Amniotic stem cell (primary cell): ENCODE results near the gene PRKCB.
A peak's percentile ranks its signal among the peaks of the same experiment; 100 is the strongest.

Experiments
- DNase-seq: peaks from one replicate; lab custom pipeline; 2025; lab: John Stamatoyannopoulos, UW

Gene PRKCB

DNA sequence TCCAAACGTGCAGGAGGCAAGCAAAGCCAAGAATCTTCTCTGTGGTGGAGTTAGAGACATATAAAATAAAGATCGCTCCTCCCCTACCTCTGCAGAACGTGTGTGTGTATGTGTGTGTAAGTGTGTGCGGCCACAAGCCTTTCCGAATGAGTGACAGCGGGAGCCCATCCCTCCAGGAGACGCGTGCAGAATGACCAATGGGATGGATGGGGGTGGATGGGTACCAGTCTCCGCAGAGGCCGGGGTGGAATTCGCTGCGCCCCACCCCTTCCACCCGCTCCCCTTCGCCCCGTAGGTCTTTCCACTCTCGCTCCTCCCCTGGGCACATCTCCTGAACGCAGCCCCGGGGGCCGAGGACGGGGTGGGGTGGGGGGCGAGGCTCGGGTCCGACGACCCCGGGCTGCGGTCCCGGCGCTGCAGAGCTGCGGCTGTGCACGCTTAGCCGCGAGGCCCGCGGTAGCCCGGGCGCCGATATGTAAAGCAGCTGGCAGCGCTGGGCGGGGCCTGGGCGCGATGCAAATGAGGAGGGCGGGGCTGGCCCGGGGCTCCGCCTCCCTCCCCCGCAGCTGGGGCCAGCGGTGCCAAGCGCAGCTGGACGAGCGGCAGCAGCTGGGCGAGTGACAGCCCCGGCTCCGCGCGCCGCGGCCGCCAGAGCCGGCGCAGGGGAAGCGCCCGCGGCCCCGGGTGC lies at the start of gene PRKCB:
PRKCB (plus strand) TSS at position 594 of the 688 bp plus-strand sequence.
- DNase-seq: no peak

DNA sequence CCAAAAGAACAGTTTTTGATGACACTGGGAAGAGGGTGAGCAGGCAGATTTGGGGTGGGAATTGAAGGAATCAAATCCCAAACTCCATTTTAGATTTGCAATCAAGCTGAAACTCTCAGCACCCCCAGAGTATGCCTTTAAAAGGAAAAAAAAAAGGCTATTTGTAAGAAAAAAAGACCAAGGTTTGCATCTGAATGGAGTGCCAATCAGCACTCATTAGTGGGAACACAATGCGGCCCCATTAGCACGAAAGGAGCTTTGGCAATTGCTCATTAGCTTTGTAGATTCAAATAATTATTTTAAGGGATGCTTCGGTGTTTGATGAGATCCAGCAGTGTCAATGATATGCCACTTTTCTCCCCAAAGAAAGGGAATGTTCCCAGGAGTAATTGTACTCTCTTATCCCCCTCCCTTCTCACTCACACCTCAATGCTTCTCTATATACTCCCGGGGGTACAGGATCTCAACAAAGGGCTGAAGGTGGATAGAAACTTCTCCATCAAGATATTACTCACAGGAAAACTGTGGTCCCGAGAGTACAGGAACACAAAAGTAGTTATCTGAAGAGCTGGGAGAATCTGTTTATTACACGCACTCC lies 48.7 kb upstream of the PRKCB start:
- DNase-seq: no peak

DNA sequence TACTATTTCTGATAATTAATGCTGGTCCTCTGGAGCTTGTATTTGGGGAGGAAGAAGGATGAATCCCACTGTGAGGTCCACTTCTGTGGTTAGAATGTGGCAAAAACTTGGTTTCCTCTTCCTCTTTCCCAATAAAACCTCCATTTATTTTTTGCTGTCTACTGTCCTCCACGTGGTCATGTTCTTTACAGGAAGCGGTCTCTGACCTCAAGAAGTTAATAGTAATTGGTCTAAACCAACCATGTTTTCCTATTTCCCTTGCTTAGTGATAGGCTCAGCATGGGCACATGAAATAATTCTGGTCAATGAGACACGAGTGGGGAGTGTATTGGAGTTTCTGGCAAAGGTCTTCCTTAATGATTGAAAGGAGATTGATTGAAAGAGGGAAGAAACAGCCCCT lies 47.1 kb upstream of the PRKCB start:
- DNase-seq: no peak

DNA sequence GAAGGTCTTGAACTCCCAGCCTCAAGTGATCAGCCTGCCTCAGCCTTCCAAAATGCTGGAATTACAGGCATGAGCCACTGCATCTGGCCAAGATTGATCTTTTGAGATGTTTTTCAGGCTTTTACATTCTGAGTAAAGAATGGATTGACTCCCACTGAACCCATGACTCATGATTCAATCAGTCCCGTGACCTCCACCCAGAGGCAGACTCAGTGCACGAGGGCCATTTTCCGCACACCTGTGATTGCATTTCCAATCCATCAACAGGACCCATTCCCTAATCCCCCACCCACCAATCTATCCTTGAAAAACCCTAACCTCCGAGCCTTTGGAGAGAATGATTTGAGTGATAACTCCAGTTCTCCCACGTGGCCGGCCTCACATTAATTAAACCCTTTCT lies 40.4 kb upstream of the PRKCB start:
- DNase-seq: no peak

DNA sequence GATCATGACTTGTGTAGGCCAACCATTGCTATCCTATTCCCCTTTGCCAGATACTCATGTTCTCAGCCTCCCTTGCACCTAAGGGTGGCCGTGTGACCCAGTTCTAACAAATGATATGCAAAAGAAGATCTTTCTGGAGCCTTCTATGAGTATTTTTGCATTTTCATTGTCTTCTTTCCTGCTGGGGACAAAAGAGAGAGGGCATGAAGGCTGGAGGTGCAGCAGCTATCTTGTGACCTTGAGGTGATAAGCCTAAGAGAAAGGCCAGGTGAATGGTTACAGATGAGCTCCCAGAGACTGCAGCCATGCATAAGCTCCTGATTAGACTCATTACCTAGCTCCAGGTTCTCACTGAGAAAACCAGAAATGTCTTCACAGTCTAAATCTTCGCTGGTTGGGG lies 38.8 kb upstream of the PRKCB start:
- DNase-seq: no peak

DNA sequence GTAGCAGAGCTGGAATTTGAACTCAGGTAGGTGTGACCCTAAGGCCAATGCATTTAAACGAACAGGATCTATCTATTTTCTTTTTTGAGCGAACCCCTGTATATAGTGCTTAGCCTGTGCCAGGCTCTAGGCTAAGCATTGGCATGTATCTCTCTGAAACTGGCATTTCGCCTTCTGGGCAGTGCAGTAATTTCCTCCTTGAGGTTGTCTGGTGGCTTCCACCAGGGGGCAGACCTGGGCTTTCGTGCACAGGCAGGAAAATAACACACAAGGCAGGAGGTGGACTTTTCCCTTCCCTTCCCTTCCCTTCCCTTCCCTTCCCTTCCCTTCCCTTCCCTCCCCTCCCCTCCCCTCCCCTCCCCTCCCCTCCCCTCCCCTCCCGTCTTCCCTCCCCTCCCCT lies 34.4 kb upstream of the PRKCB start:
- DNase-seq: peak; percentile 21

DNA sequence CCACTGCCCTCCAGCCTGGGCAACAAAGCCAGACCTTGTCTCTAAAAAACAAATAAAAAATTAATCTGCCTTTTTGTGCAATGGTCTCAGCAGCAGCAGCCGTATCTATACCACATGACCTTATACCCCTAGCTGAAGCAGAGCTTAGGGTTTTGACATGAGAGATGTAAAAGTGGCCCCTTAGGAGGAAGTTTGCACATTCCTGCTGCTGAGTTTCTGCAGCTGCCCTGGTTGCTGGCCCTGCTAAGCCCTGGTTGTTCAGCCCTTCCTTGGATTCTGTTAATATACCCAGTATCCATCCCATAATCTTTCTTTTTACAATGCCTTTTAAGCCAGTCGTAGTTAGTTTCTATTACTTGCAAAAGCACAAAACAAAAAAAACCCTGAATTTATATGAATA lies 33.0 kb upstream of the PRKCB start:
- no peak for DNase-seq

DNA sequence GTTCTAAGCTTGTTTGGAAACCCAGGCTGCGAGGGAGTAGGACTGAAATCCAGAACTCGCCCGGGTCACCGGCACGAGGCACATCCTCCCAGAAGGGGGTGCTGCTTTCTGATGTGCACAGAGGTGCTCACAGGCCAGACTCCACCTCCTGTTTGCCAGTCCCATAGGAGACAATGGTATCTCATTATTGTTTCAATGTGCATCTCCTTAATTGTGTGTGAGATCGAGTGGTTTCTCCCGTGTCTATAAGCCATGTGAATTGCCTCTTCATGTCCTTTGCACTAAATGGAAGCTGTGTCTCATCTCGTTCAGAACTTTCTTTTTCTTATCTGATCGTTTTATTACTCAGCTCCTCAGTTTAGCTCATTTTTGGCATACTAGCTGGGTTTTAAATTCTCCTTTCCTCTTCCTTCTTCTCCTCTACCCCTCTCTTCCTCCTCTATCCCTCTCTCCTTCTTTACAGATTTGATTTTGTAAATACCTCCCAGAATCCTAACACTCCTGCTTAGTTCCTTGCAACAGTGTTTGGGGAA lies 32.1 kb upstream of the PRKCB start:
- DNase-seq: no peak

DNA sequence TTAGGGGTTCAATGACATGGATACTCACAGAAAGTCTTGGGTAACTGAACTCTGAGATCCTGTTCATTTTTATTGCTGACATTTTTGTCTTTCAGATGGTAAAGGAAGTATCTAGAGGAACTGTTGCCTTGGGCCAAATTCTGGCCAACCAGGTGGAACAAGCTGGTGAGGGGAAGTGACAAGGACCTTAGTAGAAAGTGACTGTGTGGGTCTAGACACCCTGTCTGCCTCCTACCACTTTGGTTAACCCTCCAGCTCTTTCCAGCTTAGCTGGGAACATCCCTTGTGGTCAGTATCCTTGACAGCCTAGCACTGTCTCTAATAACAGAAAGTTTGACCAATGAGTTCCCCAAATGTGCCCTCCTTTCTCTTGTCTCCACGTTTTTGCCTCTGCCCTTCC lies 28.8 kb upstream of the PRKCB start:
- no peak for DNase-seq

DNA sequence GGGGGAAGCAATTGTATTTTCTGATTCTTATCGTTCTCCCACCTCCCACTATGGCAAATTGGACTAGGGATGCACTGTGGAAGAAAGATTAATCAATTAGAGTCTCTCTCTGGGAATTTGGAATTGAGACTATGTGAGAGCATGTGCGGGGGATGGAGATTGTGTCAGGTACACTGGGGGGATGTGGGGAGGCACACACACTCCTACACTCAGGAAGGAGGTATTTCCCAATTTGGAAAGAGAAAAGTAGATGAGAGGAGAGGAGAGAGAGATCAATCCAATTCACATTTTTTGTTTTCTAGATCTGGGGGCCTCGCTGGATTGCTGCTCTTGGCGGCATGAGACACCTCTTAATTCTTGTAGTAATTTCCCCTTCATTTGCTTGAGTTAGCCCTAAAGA lies 14.3 kb upstream of the PRKCB start:
- no peak for DNase-seq

DNA sequence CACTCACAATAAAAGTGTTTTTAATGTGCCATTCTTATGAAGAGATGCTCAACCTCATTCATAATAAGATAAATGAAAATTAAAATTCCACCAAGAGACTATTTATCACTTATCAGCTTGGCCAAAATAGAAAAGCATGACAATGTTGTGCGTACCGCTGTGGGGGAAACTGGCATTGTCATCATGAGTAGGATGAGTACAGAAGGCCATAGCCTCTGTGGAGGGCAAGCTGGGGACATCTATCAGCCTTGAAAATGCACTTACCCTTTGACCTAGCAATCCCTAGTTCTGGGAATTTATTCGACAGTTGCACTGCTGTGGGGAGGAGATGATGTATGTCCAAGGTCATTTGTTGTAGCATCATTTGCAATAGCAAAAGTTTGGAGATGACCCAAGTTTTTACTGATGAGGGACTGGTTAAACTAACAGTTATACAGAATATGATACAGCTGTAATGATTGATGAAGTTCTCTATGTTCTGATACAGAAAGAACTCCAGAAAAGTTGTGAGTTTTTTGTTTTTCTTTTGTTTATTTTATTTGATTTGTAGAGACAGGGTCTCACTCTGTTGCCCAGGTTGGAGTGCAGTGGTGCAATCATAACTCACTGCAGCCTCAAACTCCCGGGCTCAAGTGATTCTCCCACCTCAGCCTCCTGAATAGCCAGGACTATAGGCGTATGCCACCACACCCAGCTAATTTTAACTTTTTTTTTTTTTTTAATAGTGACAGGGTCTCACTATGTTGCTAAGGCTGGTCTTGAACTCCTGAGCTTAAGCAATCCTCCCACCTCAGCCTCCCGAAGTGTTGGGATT lies 13.7 kb upstream of the PRKCB start:
- DNase-seq: no peak

DNA sequence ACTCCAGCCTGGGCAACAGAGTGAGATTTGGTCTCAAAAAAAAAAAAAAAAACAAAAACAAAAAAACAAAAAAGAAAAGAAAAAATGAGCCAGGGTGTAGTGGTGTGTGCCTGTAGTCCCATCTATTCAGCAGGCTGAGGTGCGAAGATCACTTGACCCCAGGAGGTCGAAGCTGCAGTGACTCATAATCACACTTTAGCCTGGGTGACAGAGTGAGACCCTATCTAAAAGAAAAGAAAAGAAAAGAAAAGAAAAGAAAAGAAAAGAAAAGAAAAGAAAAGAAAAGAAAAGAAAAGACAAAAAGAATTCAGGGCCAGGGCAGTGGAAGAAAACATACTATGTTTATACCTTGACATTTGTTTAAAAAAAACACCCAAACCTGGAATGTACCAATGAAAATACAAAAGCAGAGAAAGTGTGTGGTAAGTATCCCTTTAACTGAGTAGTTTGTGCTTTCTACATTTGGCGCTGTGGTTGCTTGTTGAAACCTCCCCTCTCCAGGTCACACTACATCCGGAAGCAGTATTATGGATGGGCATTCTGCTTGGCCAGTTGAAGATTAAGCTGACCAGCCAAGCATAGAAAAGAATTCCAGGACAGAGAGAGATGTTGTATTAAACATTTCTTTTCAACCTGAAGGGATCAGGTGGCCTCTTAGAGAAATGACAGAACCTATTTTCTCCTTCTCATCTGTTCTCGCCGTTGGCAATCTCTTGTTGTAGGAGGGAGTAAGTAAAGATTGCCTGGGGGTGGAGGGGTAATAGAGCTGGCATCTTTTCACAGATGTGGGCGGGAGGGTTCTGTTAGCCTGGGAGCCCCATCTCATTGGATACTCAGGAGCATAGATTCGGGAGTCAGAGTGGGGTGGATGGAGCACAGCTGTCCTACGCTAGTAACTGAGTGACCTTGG lies 12.1 kb upstream of the PRKCB start:
- DNase-seq: no peak

DNA sequence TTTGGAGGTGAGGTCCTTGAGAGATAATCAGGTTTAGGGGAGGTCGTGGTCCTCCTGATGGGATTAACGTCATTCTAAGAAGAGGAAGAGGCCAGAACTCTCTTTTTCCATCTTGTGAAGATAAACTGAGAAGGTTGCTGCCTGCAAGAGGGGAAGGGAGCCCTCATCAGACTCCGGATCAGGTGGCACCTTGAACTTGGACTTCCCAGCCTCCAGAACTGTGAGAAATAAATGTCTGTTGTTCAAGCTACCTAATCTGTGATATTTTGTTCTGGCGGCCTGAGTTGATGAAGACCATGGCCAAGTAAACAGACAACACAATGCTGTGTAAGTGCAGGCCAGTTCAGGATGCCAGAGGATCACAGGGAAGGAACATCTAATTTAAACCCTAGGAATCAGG lies 10.9 kb upstream of the PRKCB start:
- no peak for DNase-seq

DNA sequence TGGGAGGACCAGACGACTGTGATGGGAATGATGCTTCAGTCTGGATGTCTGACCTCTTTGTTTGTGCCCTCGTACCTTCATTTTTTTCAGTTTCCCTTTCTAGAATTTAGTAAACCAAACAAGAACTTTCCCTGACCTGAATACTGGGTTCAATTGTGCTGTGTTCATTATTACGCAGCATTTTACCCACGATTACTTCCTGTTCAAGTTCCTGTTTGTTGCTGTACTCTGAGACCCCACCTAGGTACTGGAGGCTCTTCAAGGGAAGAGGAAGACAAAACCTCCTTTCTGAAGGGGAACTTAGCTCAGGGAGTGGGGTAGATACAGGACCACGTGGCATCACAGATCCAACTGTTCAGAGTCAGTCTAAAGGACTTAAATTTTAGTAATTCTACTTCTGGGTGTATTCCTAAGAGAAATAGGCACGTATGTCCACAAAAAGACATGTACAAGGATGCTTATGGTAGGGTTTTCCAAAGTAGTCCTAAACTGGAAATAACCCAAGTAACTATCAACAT lies 9.2 kb upstream of the PRKCB start:
- no peak for DNase-seq

DNA sequence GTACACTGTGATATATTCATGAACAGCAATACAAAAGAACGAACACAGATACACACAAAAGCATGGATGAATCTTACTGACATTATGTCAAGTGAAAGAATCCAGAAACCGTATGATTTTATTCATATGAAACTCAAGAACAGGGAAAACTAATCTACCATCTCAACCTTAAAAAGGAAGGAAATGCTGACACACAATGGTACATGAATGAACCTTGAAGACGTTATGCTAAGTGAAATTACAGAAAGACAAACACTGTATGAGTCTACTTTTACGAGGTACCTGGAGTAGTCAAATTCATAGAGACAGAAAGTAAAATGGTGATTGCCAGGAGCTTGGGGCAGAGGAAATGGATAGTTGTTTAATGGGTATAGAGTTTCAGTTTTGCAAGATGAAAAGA lies 8.7 kb upstream of the PRKCB start:
- no peak for DNase-seq

DNA sequence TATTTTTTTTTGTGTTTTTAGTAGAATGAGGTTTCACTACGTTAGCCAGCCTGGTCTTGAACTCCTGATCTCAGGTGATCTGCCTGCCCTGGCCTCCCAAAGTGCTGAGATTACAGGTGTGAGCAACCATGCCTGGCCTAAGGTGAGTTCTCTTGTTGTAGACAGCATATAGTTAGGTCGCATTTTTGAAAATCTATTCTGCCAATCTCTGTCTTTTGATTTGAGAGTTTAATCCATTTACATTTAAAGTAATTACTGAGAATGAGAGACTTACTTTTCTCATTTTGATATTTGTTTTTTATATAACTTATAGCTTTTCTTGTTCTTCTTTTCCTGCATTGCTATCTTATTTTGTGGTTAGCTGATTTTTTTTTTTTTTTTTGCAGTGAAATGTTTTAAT lies 6.3 kb upstream of the PRKCB start:
- DNase-seq: no peak

DNA sequence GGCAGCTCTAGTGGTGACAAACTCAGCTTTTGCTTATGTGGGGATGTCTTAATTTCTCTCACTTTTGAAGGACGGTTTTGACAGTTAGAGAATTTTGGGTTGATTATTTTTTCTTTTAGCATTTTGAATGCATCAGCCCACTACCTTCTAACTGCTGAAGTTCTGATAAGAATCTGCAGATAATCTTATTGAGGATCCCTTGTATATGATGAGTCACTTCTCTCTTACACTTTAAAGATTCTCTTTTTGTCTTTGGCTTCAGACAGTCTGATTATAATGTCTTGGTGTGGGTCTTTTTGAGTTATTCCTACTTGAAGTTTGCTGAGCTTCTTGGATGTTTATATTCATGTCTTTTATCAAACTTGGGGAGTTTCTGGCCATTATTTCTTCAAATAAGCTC lies 5.5 kb upstream of the PRKCB start:
- no peak for DNase-seq

DNA sequence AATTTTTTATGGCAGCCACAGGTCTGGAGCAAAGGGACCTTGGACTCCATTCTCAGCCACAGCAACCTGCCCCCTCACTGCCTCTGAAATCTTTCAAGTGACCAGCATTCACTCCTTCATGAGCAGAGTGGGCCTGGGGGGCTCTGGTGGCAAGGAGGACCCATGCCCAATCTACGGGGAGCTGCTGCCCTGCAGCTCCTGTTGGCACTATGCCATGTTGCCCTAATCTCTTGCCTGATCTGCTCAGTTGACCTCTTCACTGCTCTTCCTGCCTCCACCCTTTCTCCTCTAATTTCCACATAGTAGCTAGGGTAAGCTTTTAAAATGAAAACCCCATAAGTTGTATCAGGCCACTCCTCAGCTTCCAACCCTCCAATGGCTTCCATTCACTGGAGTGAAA lies 2.9 kb upstream of the PRKCB start:
- no peak for DNase-seq

DNA sequence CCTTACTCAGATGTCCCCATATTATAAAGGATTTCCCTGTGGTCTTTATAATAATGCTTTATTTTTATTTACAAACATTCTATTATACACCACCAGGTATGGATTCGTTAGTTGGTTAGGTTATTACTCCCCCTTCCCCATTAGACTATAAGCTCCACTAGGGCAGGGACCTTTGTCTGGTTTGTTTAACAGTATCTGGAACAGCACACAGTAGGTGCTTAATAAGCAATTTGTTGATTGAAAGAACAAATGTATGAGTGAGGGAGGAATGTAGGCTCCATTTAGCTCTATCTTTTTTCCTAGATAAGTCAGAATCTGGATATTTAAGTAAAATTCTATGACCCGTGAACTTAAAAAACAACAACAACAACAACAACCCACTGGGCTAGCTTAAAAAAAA lies 2.3 kb upstream of the PRKCB start:
- DNase-seq: no peak

DNA sequence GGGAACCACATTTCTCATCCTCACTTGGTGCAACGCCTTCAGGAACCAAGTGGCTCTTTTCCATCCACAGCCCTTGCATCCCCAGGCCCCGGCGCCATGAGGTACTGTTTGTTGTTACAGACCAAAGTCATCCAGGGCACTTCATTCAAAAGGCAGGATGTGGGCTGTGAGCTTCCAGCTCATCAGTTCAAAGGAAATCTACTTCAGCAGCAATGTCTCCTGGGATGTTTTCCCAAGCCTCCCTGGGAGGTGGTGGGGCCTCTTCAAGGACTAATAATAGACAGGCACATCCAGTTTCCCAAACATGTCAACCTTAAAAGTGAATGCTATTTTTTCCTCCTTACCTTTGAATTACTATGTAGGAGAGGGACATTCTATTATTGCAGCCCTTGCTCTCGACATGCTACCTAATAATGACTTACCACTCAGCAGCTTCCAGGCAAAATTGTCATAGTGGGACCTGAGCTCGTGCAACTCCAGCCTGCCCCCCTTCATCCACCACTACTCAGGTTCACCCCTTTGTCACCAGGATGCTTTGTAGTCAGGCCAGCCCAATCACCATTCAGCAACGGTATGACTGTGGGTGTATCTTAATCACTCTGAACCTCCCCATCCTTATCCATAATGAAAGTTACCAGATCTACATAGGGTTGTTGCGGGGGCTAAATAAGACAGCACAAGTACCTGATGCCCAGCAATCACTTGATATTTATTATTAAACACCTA lies 1.7 kb upstream of the PRKCB start:
- DNase-seq: no peak

DNA sequence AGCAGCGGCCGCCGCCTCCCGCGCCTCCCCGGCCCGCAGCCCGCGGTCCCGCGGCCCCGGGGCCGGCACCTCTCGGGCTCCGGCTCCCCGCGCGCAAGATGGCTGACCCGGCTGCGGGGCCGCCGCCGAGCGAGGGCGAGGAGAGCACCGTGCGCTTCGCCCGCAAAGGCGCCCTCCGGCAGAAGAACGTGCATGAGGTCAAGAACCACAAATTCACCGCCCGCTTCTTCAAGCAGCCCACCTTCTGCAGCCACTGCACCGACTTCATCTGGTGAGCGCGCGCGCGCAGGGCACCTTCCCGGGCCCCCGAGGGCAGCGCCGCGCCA lies 258 bp downstream of the PRKCB start:
- no peak for DNase-seq
